ENCODE results near the gene TDP2.

The TDP2 gene

GRCh38 chr6:24619661-24620060, 47.0 kb downstream of the TDP2 start:
- TF ChIP-seq EZH2 (IDR thresholded peaks at IDR 0.05; ENCODE audit: borderline replicate concordance, low read length) (no peak), CTCF (IDR thresholded peaks at IDR 0.05; ENCODE audit: low read length) (no peak)
- Histone ChIP-seq H4K20me1 (ENCODE audit: insufficient read depth, low read length) (no peaks in the 10 kb centered on the region), H3K79me2 (ENCODE audit: insufficient read depth, low read length) (no peaks in the 10 kb centered on the region), H3K9ac (ENCODE audit: low read length) (no peak overlapping the region), H3K36me3 (ENCODE audit: insufficient read depth, low read length) (no peaks in the 10 kb centered on the region; the same call in 1 of the 2 replicates), H3K9me3 (ENCODE audit: low read length) (no peaks in the 10 kb centered on the region), H2AFZ (ENCODE audit: low read length) (no peak overlapping the region), H3K4me3 (ENCODE audit: low read depth, low read length, poor library complexity, severe bottlenecking) (no peak overlapping the region), H3K27me3 (ENCODE audit: insufficient read depth, low read length) (peaks cover 6% of the 10 kb centered on the region; the same call in 1 of the 2 replicates), H3F3A (ENCODE audit: insufficient read depth, low read length) (no peaks in the 10 kb centered on the region), H3K27ac (ENCODE audit: low read depth, low read length, poor library complexity, severe bottlenecking) (no peak overlapping the region), H3K9me2 (ENCODE audit: low read depth, low read length) (no peaks in the 10 kb centered on the region), H3K4me1 (ENCODE audit: insufficient read depth, low read length, severe bottlenecking) (no peaks in the 10 kb centered on the region), H3K4me2 (ENCODE audit: low read length) (no peak overlapping the region)

GRCh38 chr6:24614648-24615047, 52.1 kb downstream of the TDP2 start:
- no peak overlapping the region for H3K4me3 ChIP-seq (ENCODE audit: low read depth, low read length, poor library complexity, severe bottlenecking)
- no peaks in the 10 kb centered on the region for H3K4me1 ChIP-seq (ENCODE audit: insufficient read depth, low read length, severe bottlenecking)
- no peaks in the 10 kb centered on the region for H3K9me2 ChIP-seq (ENCODE audit: low read depth, low read length)
- H3K27ac ChIP-seq (ENCODE audit: low read depth, low read length, poor library complexity, severe bottlenecking): no peak overlapping the region
- peaks cover 8% of the 10 kb centered on the region; the same call in 1 of the 2 replicates for H3K27me3 ChIP-seq (ENCODE audit: insufficient read depth, low read length)
- H4K20me1 ChIP-seq (ENCODE audit: insufficient read depth, low read length): no peaks in the 10 kb centered on the region
- H3K79me2 ChIP-seq (ENCODE audit: insufficient read depth, low read length): no peaks in the 10 kb centered on the region
- H3F3A ChIP-seq (ENCODE audit: insufficient read depth, low read length): no peaks in the 10 kb centered on the region
- H2AFZ ChIP-seq (ENCODE audit: low read length): no peak overlapping the region
- H3K9ac ChIP-seq (ENCODE audit: low read length): no peak overlapping the region
- no peak for TF ChIP-seq EZH2 (IDR thresholded peaks at IDR 0.05; ENCODE audit: borderline replicate concordance, low read length)
- no peak for TF ChIP-seq CTCF (IDR thresholded peaks at IDR 0.05; ENCODE audit: low read length)
- no peak overlapping the region for H3K4me2 ChIP-seq (ENCODE audit: low read length)
- H3K9me3 ChIP-seq (ENCODE audit: low read length): no peaks in the 10 kb centered on the region
- no peaks in the 10 kb centered on the region; the same call in 1 of the 2 replicates for H3K36me3 ChIP-seq (ENCODE audit: insufficient read depth, low read length)

- Histone ChIP-seq H4K20me1 (ENCODE audit: insufficient read depth, low read length) (no peaks in the 10 kb centered on the region), H3K9ac (ENCODE audit: low read length) (no peak overlapping the region), H3K36me3 (ENCODE audit: insufficient read depth, low read length) (no peaks in the 10 kb centered on the region; the same call in 1 of the 2 replicates), H3K27me3 (ENCODE audit: insufficient read depth, low read length) (0 out of 2 replicates have a peak, but pooled peaks cover 5% of the 10 kb centered on the region), H2AFZ (ENCODE audit: low read length) (no peak overlapping the region), H3K4me1 (ENCODE audit: insufficient read depth, low read length, severe bottlenecking) (no peaks in the 10 kb centered on the region), H3K79me2 (ENCODE audit: insufficient read depth, low read length) (no peaks in the 10 kb centered on the region), H3K27ac (ENCODE audit: low read depth, low read length, poor library complexity, severe bottlenecking) (no peak overlapping the region), H3K9me3 (ENCODE audit: low read length) (no peaks in the 10 kb centered on the region), H3F3A (ENCODE audit: insufficient read depth, low read length) (no peaks in the 10 kb centered on the region), H3K4me2 (ENCODE audit: low read length) (no peak overlapping the region), H3K9me2 (ENCODE audit: low read depth, low read length) (no peaks in the 10 kb centered on the region), H3K4me3 (ENCODE audit: low read depth, low read length, poor library complexity, severe bottlenecking) (no peak overlapping the region)
- TF ChIP-seq EZH2 (IDR thresholded peaks at IDR 0.05; ENCODE audit: borderline replicate concordance, low read length) (no peak), CTCF (IDR thresholded peaks at IDR 0.05; ENCODE audit: low read length) (no peak)
These were observed 52.7 kb downstream of the TDP2 start for GRCh38 chr6:24614043-24614420.

Data from OCI-LY1 (cell line).